GM23248 (cell line): Measurements from ENCODE around the gene ZDHHC14. TPM values are rescaled to one million over a fixed set of nuclear protein-coding genes. Genes with fewer than 3 reads are reported as not detected.

Experiments
- DNase-seq: peaks from one replicate; pipeline ENCODE4 v3.0.0-alpha.2; 2015
- H2AFZ ChIP-seq: fragments of 200-600 bp; sonication (generic); 2 replicates; pipeline ENCODE4 v1.6.1; 2016; ENCODE audit warnings: antibody characterized with exemption
- H3F3A ChIP-seq: fragments of 200-600 bp; sonication (generic); 2 replicates; pipeline ENCODE4 v1.6.1; 2016; ENCODE audit warnings: mild to moderate bottlenecking, antibody characterized with exemption, mixed run types; ENCODE audit not compliant: insufficient read depth
- H3K27ac ChIP-seq: fragments of 200-600 bp; sonication (generic); 2 replicates; pipeline ENCODE4 v1.5.1; 2016; ENCODE audit warnings: mild to moderate bottlenecking
- H3K27me3 ChIP-seq: fragments of 200-600 bp; sonication (generic); replicated peaks from 2 replicates; pipeline ENCODE4 v1.6.1; 2016; ENCODE audit warnings: mild to moderate bottlenecking; ENCODE audit not compliant: insufficient read depth
- H3K36me3 ChIP-seq: fragments of 200-600 bp; sonication (generic); 2 replicates; pipeline ENCODE4 v1.6.1; 2016; ENCODE audit warnings: low read depth, mild to moderate bottlenecking
- H3K4me1 ChIP-seq: fragments of 200-600 bp; sonication (generic); 2 replicates; pipeline ENCODE4 v1.6.1; 2016; ENCODE audit warnings: mild to moderate bottlenecking; ENCODE audit not compliant: insufficient read depth
- H3K4me2 ChIP-seq: fragments of 200-600 bp; sonication (generic); one replicate; pipeline ENCODE4 v1.6.1; 2016; ENCODE audit warnings: mild to moderate bottlenecking; ENCODE audit not compliant: unreplicated experiment
- H3K4me3 ChIP-seq: fragments of 200-600 bp; sonication (generic); 2 replicates; pipeline ENCODE4 v1.5.1; 2016; ENCODE audit warnings: mild to moderate bottlenecking
- H3K79me2 ChIP-seq: fragments of 200-600 bp; sonication (generic); 2 replicates; pipeline ENCODE4 v1.6.1; 2016; ENCODE audit warnings: mild to moderate bottlenecking; ENCODE audit not compliant: insufficient read depth
- H3K9ac ChIP-seq: fragments of 200-600 bp; sonication (generic); 2 replicates; pipeline ENCODE4 v1.6.1; 2016; ENCODE audit warnings: mild to moderate bottlenecking
- H3K9me2 ChIP-seq: fragments of 200-600 bp; sonication (generic); 2 replicates; pipeline ENCODE4 v1.6.1; 2016; ENCODE audit warnings: mixed run types, mild to moderate bottlenecking, moderate library complexity; ENCODE audit not compliant: insufficient read depth
- H3K9me3 ChIP-seq: fragments of 200-600 bp; sonication (generic); one replicate; pipeline ENCODE4 v1.6.1; 2017; ENCODE audit warnings: low read depth
- H4K20me1 ChIP-seq: fragments of 200-600 bp; sonication (generic); 2 replicates; pipeline ENCODE4 v1.6.0; 2016; ENCODE audit not compliant: insufficient read depth
- EZH2 ChIP-seq: fragments of 200-600 bp; sonication (generic); IDR thresholded peaks from 2 replicates; pipeline ENCODE4 v1.6.1; 2018; ENCODE audit warnings: antibody characterized with exemption, mild to moderate bottlenecking; ENCODE audit not compliant: insufficient read depth, poor library complexity, severe bottlenecking
- EZH2phosphoT487 ChIP-seq: fragments of 200-600 bp; sonication (generic); IDR thresholded peaks from 2 replicates; pipeline ENCODE4 v1.6.1; 2018; ENCODE audit warnings: antibody characterized with exemption, moderate library complexity, mild to moderate bottlenecking, low read depth; ENCODE audit not compliant: insufficient read depth
- WGBS, 2 experiments: methylation state at CpG; one replicate each; pipeline ENCODE4 v1.1.6; 2015 to 2017; ENCODE audit warnings: low lambda C conversion rate in 2 of 2, low coverage in 1 of 2; ENCODE audit errors: missing lambda C conversion rate in 2 of 2; 5-methylcytosine and 5-hydroxymethylcytosine counted together
- in situ Hi-C: fragments of 300-500 bp; cut with MboI; formaldehyde crosslinking; loops from 2 replicates; pipeline ENCODE4 v1.15.0; 2020
- polyA plus RNA-seq: library from polyadenylated mRNA; unstranded; fragments of >200 nt; fragmentation: Nextera tagmentation; extraction: Ambion mirVana; gene quantifications from 2 replicates; pipeline ENCODE4 v1.2.1, GENCODE V29; 2016
- total RNA-seq: library from RNA; depleted of rRNA; stranded (reverse); fragments of >200 nt; shearing (Covaris generic); gene quantifications from 2 replicates; pipeline ENCODE4 v1.2.3, GENCODE V29; 2014

Gene ZDHHC14
- total and polyA plus RNA-seq, 2 experiments from 2014 or later: 1.4 to 4.5 TPM

- Histone ChIP-seq H3K9me3 (no peaks in the 10 kb centered on the region), H3K4me2 (no peak overlapping the region), H3K9ac (no peak overlapping the region), H2AFZ (no peak overlapping the region), H3K27ac (no peak overlapping the region), H3K4me1 (no peaks in the 10 kb centered on the region), H4K20me1 (no peaks in the 10 kb centered on the region), H3K79me2 (no peaks in the 10 kb centered on the region), H3K36me3 (no peaks in the 10 kb centered on the region), H3K4me3 (no peak overlapping the region), H3F3A (no peaks in the 10 kb centered on the region), H3K9me2 (no peaks in the 10 kb centered on the region), H3K27me3 (no peaks in the 10 kb centered on the region)
- in situ Hi-C loops: no loop called here
- 37% methylated on average over 4 of the region's 4 CpGs for WGBS, 2 experiments
- TF ChIP-seq EZH2phosphoT487 (no peak), EZH2 (no peak)
- DNase-seq: no peak
These were observed 100.9 kb downstream of the ZDHHC14 start for GRCh38 chr6:157481865-157482249.

GRCh38 chr6:157483770-157484169, 102.8 kb downstream of the ZDHHC14 start:
- no peak overlapping the region for H3K4me3 ChIP-seq
- no peak for TF ChIP-seq EZH2
- no peak for TF ChIP-seq EZH2phosphoT487
- H3K27ac ChIP-seq: no peak overlapping the region
- H3K9me2 ChIP-seq: no peaks in the 10 kb centered on the region
- in situ Hi-C loops: no loop called here
- H3F3A ChIP-seq: no peaks in the 10 kb centered on the region
- H3K4me1 ChIP-seq: no peaks in the 10 kb centered on the region
- H3K27me3 ChIP-seq: no peaks in the 10 kb centered on the region
- no peaks in the 10 kb centered on the region for H3K36me3 ChIP-seq
- H3K79me2 ChIP-seq: no peaks in the 10 kb centered on the region
- WGBS, 2 experiments: 90 to 98% methylated on average over 3 of the region's 3 CpGs
- H2AFZ ChIP-seq: no peak overlapping the region
- H3K9me3 ChIP-seq: no peaks in the 10 kb centered on the region
- H3K4me2 ChIP-seq: no peak overlapping the region
- DNase-seq: no peak
- no peaks in the 10 kb centered on the region for H4K20me1 ChIP-seq
- no peak overlapping the region for H3K9ac ChIP-seq

GRCh38 chr6:157484181-157484580, 103.2 kb downstream of the ZDHHC14 start:
- in situ Hi-C loops: no loop called here
- Histone ChIP-seq H3K4me2 (no peak overlapping the region), H3K79me2 (no peaks in the 10 kb centered on the region), H3K27ac (no peak overlapping the region), H3F3A (no peaks in the 10 kb centered on the region), H3K4me3 (no peak overlapping the region), H3K9me3 (no peaks in the 10 kb centered on the region), H3K4me1 (no peaks in the 10 kb centered on the region), H3K9me2 (no peaks in the 10 kb centered on the region), H3K27me3 (no peaks in the 10 kb centered on the region), H4K20me1 (no peaks in the 10 kb centered on the region), H2AFZ (no peak overlapping the region), H3K9ac (no peak overlapping the region), H3K36me3 (no peaks in the 10 kb centered on the region)
- no peak for DNase-seq
- TF ChIP-seq EZH2phosphoT487: no peak
- TF ChIP-seq EZH2: no peak
- 93 to 94% methylated on average over 9 to 10 of the region's 10 CpGs for WGBS, 2 experiments

- no peaks in the 10 kb centered on the region for H3K9me2 ChIP-seq
- H3K27me3 ChIP-seq: no peaks in the 10 kb centered on the region
- in situ Hi-C loops: no loop called here
- H3K4me1 ChIP-seq: no peaks in the 10 kb centered on the region
- WGBS, 2 experiments: 72 to 76% methylated on average over 5 of the region's 5 CpGs
- no peak overlapping the region for H2AFZ ChIP-seq
- H3K27ac ChIP-seq: no peak overlapping the region
- no peaks in the 10 kb centered on the region for H3F3A ChIP-seq
- no peak overlapping the region for H3K4me3 ChIP-seq
- no peak overlapping the region for H3K9ac ChIP-seq
- H3K36me3 ChIP-seq: no peaks in the 10 kb centered on the region
- H3K79me2 ChIP-seq: no peaks in the 10 kb centered on the region
- H3K9me3 ChIP-seq: no peaks in the 10 kb centered on the region
- DNase-seq: no peak
- no peaks in the 10 kb centered on the region for H4K20me1 ChIP-seq
- TF ChIP-seq EZH2 (no peak), EZH2phosphoT487 (no peak)
- H3K4me2 ChIP-seq: no peak overlapping the region
These were observed 105.6 kb downstream of the ZDHHC14 start for GRCh38 chr6:157486572-157486971.
